ENCODE results near the gene RPS6KB1.

Gene RPS6KB1

DNA sequence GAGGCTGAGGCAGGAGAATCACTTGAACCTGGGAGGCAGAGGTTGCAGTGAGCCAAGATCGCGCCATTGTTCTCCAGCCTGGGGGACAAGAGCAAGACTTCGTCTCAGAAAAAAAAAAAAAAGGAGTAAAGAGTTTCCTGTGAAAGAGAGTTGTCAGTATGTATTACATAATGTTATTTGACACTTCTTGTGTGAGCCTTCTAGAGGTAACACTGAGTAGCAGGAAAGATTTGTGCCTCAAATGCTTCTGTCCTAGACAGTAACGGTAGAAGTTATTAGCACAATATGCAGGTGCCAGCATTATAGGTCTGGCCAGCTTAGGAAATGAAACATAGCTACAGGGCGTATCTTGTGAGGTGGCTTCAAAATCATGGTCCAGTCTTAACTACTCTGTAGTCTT lies 6.2 kb downstream of the RPS6KB1 start:
- Histone ChIP-seq H3K9me2 (replicated peaks; ENCODE audit: control insufficient read depth, low read length) (no peaks in the 10 kb centered on the region), H3K79me2 (ENCODE audit: control insufficient read depth, low read length) (peaks cover 99% of the 10 kb centered on the region), H3F3A (ENCODE audit: control insufficient read depth, insufficient read depth) (no peaks in the 10 kb centered on the region), H3K9me3 (ENCODE audit: control insufficient read depth, insufficient read depth, low read length) (no peaks in the 10 kb centered on the region), H3K27me3 (ENCODE audit: control insufficient read depth, low read length) (no peaks in the 10 kb centered on the region), H3K36me3 (ENCODE audit: control insufficient read depth, low read length) (peaks cover 22% of the 10 kb centered on the region), H3K4me1 (ENCODE audit: control insufficient read depth, low read length) (peaks cover 21% of the 10 kb centered on the region), H4K20me1 (ENCODE audit: control insufficient read depth, insufficient read depth, low read depth, low read length) (peaks cover 7% of the 10 kb centered on the region), H3K27ac (ENCODE audit: low read depth, low read length) (no peak overlapping the region), H3K4me3 (ENCODE audit: low read length) (no peak overlapping the region), H3K4me2 (ENCODE audit: low read length) (no peak overlapping the region)
- TF ChIP-seq, protein P1, sequence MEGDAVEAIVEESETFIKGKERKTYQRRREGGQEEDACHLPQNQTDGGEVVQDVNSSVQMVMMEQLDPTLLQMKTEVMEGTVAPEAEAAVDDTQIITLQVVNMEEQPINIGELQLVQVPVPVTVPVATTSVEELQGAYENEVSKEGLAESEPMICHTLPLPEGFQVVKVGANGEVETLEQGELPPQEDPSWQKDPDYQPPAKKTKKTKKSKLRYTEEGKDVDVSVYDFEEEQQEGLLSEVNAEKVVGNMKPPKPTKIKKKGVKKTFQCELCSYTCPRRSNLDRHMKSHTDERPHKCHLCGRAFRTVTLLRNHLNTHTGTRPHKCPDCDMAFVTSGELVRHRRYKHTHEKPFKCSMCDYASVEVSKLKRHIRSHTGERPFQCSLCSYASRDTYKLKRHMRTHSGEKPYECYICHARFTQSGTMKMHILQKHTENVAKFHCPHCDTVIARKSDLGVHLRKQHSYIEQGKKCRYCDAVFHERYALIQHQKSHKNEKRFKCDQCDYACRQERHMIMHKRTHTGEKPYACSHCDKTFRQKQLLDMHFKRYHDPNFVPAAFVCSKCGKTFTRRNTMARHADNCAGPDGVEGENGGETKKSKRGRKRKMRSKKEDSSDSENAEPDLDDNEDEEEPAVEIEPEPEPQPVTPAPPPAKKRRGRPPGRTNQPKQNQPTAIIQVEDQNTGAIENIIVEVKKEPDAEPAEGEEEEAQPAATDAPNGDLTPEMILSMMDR (IDR thresholded peaks at IDR 0.05; ENCODE audit: low read depth, low read length, poor library complexity, severe bottlenecking) = no peak
- no peak for TF ChIP-seq EZH2phosphoT487 (IDR thresholded peaks at IDR 0.05; ENCODE audit: borderline replicate concordance, low read length)

DNA sequence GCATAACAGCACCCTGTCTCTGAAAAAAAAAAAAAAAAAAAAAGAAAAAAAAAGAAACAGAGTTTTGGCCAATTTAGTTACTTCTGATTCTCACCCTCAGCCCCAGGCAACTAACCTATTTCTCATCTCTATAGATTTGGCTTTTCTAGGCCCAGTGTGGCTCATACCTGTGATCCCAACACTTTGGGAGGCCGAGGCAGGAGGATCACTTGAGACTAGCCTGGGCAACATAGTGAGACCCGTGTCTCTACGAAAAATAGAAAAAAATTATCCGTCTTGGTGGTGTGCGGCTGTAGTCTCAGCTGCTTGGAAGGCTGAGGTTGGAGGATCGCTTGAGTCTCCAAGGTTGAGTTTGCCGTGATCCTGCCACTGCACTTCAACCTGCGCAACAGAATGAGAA lies 8.7 kb downstream of the RPS6KB1 start:
- H3K27ac ChIP-seq (ENCODE audit: low read depth, low read length) = no peak overlapping the region
- no peaks in the 10 kb centered on the region for H3F3A ChIP-seq (ENCODE audit: control insufficient read depth, insufficient read depth)
- H3K79me2 ChIP-seq (ENCODE audit: control insufficient read depth, low read length) = peaks cover 99% of the 10 kb centered on the region
- no peaks in the 10 kb centered on the region for H3K9me2 ChIP-seq (replicated peaks; ENCODE audit: control insufficient read depth, low read length)
- no peak overlapping the region for H3K4me2 ChIP-seq (ENCODE audit: low read length)
- no peak overlapping the region for H3K4me3 ChIP-seq (ENCODE audit: low read length)
- no peaks in the 10 kb centered on the region for H3K9me3 ChIP-seq (ENCODE audit: control insufficient read depth, insufficient read depth, low read length)
- H3K27me3 ChIP-seq (ENCODE audit: control insufficient read depth, low read length) = no peaks in the 10 kb centered on the region
- H3K4me1 ChIP-seq (ENCODE audit: control insufficient read depth, low read length) = peaks cover 14% of the 10 kb centered on the region
- TF ChIP-seq, protein P1 (IDR thresholded peaks at IDR 0.05; ENCODE audit: low read depth, low read length, poor library complexity, severe bottlenecking) = no peak
- TF ChIP-seq EZH2phosphoT487 (IDR thresholded peaks at IDR 0.05; ENCODE audit: borderline replicate concordance, low read length) = no peak
- peaks cover 14% of the 10 kb centered on the region for H3K36me3 ChIP-seq (ENCODE audit: control insufficient read depth, low read length)
- peaks cover under 1% of the 10 kb centered on the region; the same call in 1 of the 2 replicates for H4K20me1 ChIP-seq (ENCODE audit: control insufficient read depth, insufficient read depth, low read depth, low read length)

DNA sequence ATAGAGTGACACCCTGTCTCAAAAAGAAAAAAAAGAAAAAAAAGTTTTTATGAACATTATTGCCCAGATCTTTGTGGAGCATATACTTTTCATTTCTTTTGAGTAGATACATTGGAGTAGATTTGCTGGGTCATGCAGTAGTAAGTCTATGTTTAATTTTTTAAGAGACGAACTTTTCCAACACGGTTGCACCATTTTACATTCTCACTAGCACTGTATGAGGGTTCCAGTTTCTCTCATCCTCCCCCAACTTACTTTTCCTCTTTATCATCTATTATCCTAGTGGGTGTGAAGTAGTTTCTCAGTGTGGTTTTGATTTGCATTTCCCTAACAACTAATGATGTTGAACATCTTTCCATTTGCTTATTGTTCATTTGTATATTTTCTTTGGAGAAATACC lies 10.5 kb downstream of the RPS6KB1 start:
- H3K36me3 ChIP-seq (ENCODE audit: control insufficient read depth, low read length) = peaks cover 13% of the 10 kb centered on the region
- no peak overlapping the region for H3K4me3 ChIP-seq (ENCODE audit: low read length)

More for the DNA sequence above, 10.5 kb downstream of the RPS6KB1 start:
- Histone ChIP-seq H3F3A (ENCODE audit: control insufficient read depth, insufficient read depth) (0 out of 2 replicates have a peak, but pooled peaks cover 2% of the 10 kb centered on the region), H3K4me2 (ENCODE audit: low read length) (no peak overlapping the region), H3K4me1 (ENCODE audit: control insufficient read depth, low read length) (peaks cover 14% of the 10 kb centered on the region), H3K9me3 (ENCODE audit: control insufficient read depth, insufficient read depth, low read length) (no peaks in the 10 kb centered on the region), H3K27ac (ENCODE audit: low read depth, low read length) (no peak overlapping the region), H3K9me2 (replicated peaks; ENCODE audit: control insufficient read depth, low read length) (no peaks in the 10 kb centered on the region), H4K20me1 (ENCODE audit: control insufficient read depth, insufficient read depth, low read depth, low read length) (no peaks in the 10 kb centered on the region), H3K79me2 (ENCODE audit: control insufficient read depth, low read length) (peaks cover 99% of the 10 kb centered on the region), H3K27me3 (ENCODE audit: control insufficient read depth, low read length) (no peaks in the 10 kb centered on the region)
- TF ChIP-seq, protein P1 (IDR thresholded peaks at IDR 0.05; ENCODE audit: low read depth, low read length, poor library complexity, severe bottlenecking) = no peak
- TF ChIP-seq EZH2phosphoT487 (IDR thresholded peaks at IDR 0.05; ENCODE audit: borderline replicate concordance, low read length) = no peak

Measured in DOHH2 (cell line).